GM18499 (cell line): ENCODE results near the gene SCGB3A2.

Experiments used
- ATAC-seq: cut with Tn5 transposase; IDR thresholded peaks from one replicate; pipeline ENCODE4 v1.9.1; 2021; ENCODE audit warnings: moderate number of reproducible peaks; ENCODE audit not compliant: insufficient read depth, unreplicated experiment

The SCGB3A2 gene

GRCh38 chr5:147901599-147902039, 23.1 kb downstream of the SCGB3A2 start:
- ATAC-seq = no peak

DNA sequence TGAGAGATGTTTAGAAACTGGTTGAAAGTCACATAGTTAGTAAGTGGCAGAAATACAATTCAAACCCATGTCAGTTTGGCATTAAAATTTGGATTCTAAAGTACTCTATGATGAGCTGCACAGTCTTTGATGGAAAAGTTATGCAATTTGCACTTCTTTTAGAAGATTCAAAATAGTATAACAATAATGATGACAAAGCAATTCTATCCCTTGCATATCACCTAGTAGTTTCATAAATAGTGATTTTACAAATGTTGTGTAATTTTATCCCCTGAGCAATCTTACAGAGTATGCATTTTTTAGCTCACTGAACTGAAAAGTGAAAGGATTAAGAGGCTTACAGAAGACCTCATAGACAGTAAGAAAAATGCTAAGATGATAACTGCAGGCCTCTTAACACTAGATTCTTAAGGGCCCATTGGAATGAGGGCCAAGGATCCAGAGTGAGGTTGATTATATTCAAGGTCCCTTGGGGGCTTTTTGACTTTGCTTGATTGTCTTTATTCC, 24.2 kb downstream of the SCGB3A2 start:
- ATAC-seq = no peak

- no peak for ATAC-seq
Observed at GRCh38 chr5:147904110-147904509, 25.6 kb downstream of the SCGB3A2 start.

- no peak for ATAC-seq
Observed at GRCh38 chr5:147906326-147907095, 28.0 kb downstream of the SCGB3A2 start, which contains the start of gene C5orf46. TSS of gene C5orf46 (minus strand) at chr5:147906538. CDS start at chr5:147906501, 37 bp downstream.

DNA sequence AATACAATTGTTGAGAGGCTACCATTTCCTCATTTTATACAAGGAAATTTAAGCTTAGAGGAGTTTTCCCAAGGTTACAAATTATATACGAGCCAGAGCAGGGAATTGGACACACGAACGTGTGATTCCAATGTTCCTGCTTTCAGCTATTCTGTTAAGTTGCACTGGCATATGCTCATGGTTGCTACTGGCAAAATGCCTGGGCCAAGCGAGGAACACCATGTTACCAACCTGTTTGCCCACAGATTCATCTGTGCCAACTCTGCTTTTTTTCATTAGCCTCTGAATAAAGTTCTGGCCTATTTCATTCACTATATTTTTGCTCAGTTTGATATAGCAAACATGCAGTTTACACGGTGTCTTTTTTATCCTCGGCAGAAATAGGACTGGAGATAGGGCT, 32.9 kb downstream of the SCGB3A2 start:
- ATAC-seq = no peak

- ATAC-seq = no peak
Observed at GRCh38 chr5:147912011-147912410, 33.5 kb downstream of the SCGB3A2 start.

DNA sequence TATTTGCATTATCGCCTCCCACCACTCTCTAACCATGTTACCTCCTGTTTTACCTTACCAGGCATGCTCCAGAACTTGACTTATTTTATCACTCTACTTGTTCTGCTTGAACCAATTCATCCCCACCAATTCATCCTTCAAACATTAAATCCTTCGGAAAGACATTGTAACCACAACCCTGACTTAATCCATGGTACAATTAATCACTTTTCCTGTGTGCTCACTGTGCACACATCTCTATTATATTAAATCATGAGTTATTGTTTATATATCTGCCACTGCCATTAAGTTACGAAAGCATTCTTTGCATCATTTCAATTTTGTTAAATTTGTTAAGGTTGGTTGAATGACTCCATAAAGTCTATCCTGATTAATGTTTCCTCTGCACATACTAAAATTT, 35.3 kb downstream of the SCGB3A2 start:
- no peak for ATAC-seq

GRCh38 chr5:147918101-147918685, 39.7 kb downstream of the SCGB3A2 start:
- no peak for ATAC-seq

GRCh38 chr5:147918899-147919298, 40.4 kb downstream of the SCGB3A2 start:
- no peak for ATAC-seq

- no peak for ATAC-seq
Observed at GRCh38 chr5:147920420-147921030, 42.0 kb downstream of the SCGB3A2 start.

DNA sequence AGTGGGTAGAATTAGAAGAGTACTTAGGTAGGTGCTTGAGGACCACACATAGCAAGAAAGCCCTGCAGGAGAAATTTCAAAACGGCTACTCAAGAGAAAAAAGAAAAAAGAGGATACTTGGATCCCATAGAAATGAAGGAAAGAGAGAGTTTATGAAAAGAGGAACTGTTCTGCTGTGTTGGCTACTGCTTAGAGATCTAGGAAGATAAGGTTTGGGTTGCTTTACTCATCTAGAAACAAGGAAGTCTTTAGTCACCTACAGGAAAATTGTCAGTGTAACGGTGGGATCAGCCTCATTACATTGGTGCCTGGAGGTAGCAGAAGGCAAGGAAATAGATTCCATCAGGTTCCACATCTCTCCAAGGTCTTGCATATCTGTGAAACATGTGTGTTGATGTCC, 42.6 kb downstream of the SCGB3A2 start:
- ATAC-seq = no peak

DNA sequence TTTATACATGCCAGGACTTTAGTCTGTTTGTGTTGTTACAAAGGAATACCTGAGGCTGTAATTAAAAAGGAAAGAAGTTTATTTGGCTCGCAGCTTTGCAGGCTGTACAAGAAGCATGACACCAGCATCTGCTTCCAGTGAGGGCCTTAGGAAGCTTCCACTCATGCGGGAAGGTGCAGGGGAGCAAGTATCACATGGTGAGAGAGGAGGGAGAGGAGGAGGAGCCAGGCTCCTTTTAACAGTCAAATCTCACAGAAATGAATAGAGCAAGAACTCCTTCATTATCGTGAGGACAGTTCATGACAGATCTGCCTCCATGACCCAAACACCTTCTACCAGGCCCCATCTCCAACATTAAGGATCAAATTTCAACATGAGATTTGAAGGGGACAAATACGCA, 46.5 kb downstream of the SCGB3A2 start:
- ATAC-seq = no peak

GRCh38 chr5:147927901-147928300, 49.4 kb downstream of the SCGB3A2 start:
- no peak for ATAC-seq

DNA sequence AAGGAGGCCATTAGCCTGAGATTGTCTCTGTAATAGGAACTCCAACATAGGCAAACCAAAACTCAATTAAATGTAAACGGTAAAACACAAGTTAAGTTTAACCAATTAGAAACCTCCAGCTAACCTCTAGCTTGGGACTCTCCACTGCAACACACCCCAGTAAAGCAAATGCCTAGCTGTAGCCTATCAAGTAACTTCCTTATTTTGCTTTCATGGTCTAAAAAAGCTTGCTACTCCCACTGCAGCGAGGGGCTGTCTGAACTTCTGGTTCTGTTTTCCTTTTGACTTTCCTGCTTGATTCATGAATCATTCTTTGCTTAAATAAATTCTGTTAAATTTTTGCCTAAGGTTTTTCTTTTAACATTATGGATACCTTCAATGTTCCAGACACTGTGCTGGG, 52.3 kb downstream of the SCGB3A2 start:
- ATAC-seq = peak; percentile 90
